GM13977 (cell line): ENCODE measurements around the gene MTUS2.
A peak's percentile ranks its signal among the peaks of the same experiment; 100 is the strongest.

Experiments used
- DNase-seq: peaks from one replicate; pipeline ENCODE4 v3.0.0; 2012; ENCODE audit warnings: low spot score
- in situ Hi-C: fragments of 300-500 bp; cut with MboI; formaldehyde crosslinking; loops from one replicate; pipeline ENCODE4 v1.12.0; 2022; ENCODE audit warnings: low sequenced_read_pairs, low pct_unique_long_range_greater_than_20kb, mixed read lengths, inconsistent platforms; ENCODE audit not compliant: unreplicated experiment
- TF ChIP-seq, protein P1 (sequence below): IDR thresholded peaks from 2 replicates; pipeline ENCODE4 v1.5.1; 2012; ENCODE audit warnings: mild to moderate bottlenecking, control low read depth; ENCODE audit not compliant: insufficient read depth; ENCODE audit errors: extremely low read depth, missing control alignments

The MTUS2 gene

DNA sequence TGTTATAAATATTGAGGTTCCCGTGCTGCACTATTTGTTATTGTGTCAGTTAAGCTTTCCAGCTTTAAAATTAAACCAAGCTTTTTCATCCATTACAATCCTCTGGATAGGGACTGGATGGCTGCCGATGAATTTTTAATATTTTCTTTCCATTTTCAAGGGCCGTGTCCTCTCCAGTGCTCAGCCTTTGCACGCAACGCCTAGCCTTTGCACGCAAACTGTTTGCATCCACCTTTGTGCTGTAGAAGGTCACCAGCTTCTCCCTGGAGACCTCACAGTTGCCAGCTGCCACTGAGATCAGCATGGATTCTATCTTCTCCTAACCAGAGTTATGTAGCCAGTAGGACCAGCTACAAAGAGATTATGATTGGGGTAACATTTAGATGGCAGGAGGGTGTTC, 534.9 kb downstream of the MTUS2 start:
- TF ChIP-seq, protein P1, sequence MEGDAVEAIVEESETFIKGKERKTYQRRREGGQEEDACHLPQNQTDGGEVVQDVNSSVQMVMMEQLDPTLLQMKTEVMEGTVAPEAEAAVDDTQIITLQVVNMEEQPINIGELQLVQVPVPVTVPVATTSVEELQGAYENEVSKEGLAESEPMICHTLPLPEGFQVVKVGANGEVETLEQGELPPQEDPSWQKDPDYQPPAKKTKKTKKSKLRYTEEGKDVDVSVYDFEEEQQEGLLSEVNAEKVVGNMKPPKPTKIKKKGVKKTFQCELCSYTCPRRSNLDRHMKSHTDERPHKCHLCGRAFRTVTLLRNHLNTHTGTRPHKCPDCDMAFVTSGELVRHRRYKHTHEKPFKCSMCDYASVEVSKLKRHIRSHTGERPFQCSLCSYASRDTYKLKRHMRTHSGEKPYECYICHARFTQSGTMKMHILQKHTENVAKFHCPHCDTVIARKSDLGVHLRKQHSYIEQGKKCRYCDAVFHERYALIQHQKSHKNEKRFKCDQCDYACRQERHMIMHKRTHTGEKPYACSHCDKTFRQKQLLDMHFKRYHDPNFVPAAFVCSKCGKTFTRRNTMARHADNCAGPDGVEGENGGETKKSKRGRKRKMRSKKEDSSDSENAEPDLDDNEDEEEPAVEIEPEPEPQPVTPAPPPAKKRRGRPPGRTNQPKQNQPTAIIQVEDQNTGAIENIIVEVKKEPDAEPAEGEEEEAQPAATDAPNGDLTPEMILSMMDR = no peak
- no peak for DNase-seq
- in situ Hi-C loops = loop anchor here (25.0 kb wide), 2 partner anchors 268 to 543 kb away; partner anchors contain the start of gene MTUS2

DNA sequence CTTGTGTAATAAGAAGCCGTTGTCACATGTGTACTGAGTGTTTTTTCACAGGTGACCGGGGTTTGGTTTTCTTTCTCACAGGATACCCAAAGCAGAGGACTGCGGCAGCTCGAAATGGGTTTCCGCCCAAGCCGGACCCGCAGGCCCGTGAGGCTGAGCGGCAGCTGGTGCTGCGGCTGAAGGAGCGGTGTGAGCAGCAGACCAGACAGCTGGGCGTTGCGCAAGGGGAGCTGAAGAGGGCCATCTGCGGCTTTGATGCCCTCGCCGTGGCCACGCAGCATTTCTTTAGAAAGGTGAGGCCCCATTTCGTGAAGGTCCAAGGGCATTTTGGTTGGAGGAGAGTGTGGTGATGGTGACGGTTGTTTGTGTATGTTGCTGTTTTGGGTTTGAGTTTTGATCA, 539.0 kb downstream of the MTUS2 start:
- in situ Hi-C loops = loop anchor here (25.0 kb wide), 2 partner anchors 272 to 547 kb away; partner anchors contain the start of gene MTUS2
- DNase-seq = no peak
- TF ChIP-seq, protein P1 = no peak

DNA sequence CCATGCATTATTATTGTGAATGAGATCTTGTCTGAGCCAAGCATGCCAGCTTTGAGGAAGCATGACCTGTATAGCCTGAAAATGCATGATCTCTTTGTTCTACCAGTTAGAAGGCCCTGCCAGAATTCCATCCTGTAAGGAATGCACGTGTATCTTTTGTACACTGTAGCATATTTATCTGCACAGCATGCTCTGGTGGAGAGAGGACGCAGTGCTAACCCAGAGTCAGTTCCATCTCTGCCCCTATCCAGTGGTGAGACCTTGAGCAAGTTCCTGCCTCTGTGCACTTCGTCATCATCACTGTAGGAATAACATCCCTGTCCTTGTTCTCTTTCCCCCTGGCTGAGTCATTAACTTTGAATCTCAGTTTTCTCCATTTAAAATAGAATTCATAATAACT, 541.6 kb downstream of the MTUS2 start:
- in situ Hi-C loops = loop anchor here (25.0 kb wide), 2 partner anchors 274 to 549 kb away; partner anchors contain the start of gene MTUS2
- no peak for DNase-seq

DNA sequence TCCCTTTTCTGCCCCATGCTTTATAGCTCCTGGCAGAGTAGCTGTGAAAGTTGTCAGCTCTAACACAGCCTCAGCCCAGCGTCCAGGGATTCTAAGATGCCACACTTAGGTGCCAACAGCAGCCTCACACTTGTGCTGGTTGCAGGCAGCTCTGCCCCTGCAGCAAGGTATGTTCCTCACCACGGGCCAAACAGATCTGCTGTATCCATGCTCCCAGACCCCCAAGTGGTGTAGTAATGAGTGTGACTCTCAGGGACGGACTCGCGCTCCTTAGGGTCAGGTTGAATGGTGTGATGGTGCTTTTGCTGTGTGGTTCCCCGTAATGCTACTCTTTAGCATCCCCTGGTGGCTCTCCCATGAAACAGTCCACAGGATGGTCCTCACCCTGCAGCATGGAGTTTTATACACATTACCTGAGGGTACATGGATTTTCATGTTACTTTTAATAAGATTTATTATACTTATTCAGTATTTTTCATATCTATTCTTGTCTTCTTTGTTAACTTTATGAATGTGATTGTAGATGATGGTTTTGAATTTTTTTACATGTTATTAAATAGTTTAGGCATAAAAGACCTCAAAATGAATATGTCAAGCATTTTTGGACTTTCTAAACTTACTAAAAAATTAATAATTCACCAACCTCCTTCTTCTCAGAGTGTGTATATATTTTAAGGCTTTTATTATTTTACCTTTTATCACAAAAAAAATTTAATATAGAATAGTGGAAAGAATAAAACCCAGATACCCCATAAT, 542.9 kb downstream of the MTUS2 start:
- TF ChIP-seq, protein P1 = peak; percentile 89
- in situ Hi-C loops = loop anchor here (25.0 kb wide), 2 partner anchors 276 to 551 kb away; partner anchors contain the start of gene MTUS2
- peak; percentile 79 for DNase-seq

More for the DNA sequence above, 541.6 kb downstream of the MTUS2 start:
- TF ChIP-seq, protein P1 = no peak

DNA sequence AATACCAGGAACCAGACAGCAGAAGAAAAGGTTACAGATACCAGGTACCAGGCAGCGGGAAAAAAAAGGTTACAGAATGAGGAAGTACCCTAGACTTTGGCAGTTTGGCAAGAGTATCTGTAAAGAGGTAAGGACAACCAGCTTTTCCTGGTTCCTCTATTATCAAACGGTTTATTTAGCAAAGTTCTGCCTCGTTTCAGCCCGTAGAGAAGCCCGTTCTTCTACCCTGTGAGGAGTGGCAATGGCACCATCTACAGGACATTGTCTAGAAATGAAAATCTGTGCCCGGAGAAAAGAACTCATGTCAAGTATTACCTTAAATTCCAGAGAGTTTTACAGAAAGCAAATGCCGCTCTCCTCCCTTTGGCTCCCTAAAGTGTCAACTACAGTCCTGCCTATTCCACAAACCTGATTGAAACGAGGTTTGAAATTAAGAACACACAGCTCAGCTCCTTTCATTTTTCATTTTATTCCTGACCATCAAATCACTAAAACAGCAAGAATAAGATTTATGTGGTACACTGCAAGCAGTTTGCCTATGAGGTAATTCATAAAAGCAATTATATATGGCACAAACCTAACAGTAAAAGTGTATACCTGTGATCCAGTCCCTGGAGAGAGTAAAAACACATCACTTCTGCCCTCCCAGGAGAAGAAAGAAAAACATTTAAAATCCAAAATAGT, 549.1 kb downstream of the MTUS2 start:
- TF ChIP-seq, protein P1 = peak; percentile 44
- no peak for DNase-seq
- in situ Hi-C loops = loop anchor here (25.0 kb wide), 2 partner anchors 282 to 557 kb away; partner anchors contain the start of gene MTUS2

DNA sequence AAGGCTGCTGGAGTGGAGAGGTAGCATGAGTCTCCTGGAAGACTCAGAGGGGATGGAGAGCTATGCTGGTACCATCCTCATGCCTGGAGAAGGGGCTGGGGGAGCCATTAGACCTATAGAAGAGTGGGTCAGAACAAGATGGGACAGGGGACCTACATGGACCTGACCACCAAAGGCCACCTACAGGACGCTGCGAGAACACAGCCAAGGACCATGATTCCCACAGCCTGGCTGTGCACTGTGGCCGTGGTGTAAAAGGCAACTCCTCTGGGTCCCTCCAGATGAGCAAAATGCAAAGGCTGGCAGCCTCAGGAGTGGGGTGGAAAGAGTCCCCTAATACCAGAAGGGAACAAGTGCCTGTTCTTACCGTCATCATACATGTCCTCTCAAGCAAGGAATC, 559.1 kb downstream of the MTUS2 start:
- DNase-seq = no peak
- TF ChIP-seq, protein P1 = no peak
- in situ Hi-C loops = no loop called here
